Natural killer cell (primary cell): Measurements from ENCODE around the gene CADM1. TPM values are rescaled to one million over a fixed set of nuclear protein-coding genes. Genes with fewer than 3 reads are reported as not detected.

Experiments
- ATAC-seq, 3 donors: fragments of 150-1000 bp in 2 of 3; fragments of 200-7000 bp in 1 of 3; cut with Tn5 transposase; 1 replicate in 1 of 3; 2 replicates in 2 of 3; pipeline ENCODE4 v1.10.0; 2021; ENCODE audit warnings: mild to moderate bottlenecking in 2 of 3, moderate library complexity in 2 of 3
- DNase-seq, 2 donors: peaks; one replicate each; pipeline versions ENCODE4 v3.0.0 to v3.0.0-alpha.2; 2013 to 2021; ENCODE audit warnings: mixed read lengths in 1 of 2
- H3K27ac ChIP-seq: one replicate; pipeline ENCODE4 v1.5.1; 2013; ENCODE audit warnings: mild to moderate bottlenecking, low read length
- H3K27me3 ChIP-seq: one replicate; pipeline ENCODE4 v1.6.1; 2013; ENCODE audit warnings: low read length; ENCODE audit not compliant: control insufficient read depth, insufficient read depth
- H3K36me3 ChIP-seq: one replicate; pipeline ENCODE4 v1.6.1; 2013; ENCODE audit warnings: low read length; ENCODE audit not compliant: control insufficient read depth, insufficient read depth
- H3K4me1 ChIP-seq: one replicate; pipeline ENCODE4 v1.6.1; 2013; ENCODE audit warnings: low read length; ENCODE audit not compliant: control insufficient read depth, insufficient read depth
- H3K4me3 ChIP-seq: one replicate; pipeline ENCODE4 v1.5.1; 2013; ENCODE audit warnings: low read length
- H3K9me3 ChIP-seq: one replicate; pipeline ENCODE4 v1.6.1; 2013; ENCODE audit warnings: low read length; ENCODE audit not compliant: control insufficient read depth, insufficient read depth
- H3K27ac Mint-ChIP-seq, 2 donors: one replicate each; pipeline ENCODE4 v1.8.0; 2022; ENCODE audit warnings: mild to moderate bottlenecking in 2 of 2, mixed read lengths in 2 of 2, moderate library complexity in 1 of 2
- H3K27me3 Mint-ChIP-seq, 2 donors: one replicate each; pipeline ENCODE4 v1.8.0; 2022; ENCODE audit warnings: low read depth in 2 of 2, mixed read lengths in 2 of 2
- H3K36me3 Mint-ChIP-seq: one replicate; pipeline ENCODE4 v1.8.0; 2022; ENCODE audit warnings: mixed read lengths
- H3K4me1 Mint-ChIP-seq, 2 donors: one replicate each; pipeline ENCODE4 v1.8.0; 2022; ENCODE audit warnings: mixed read lengths in 2 of 2
- H3K4me3 Mint-ChIP-seq: one replicate; pipeline ENCODE4 v1.8.0; 2022; ENCODE audit warnings: mild to moderate bottlenecking, moderate library complexity, mixed read lengths
- H3K9me3 Mint-ChIP-seq, 2 donors: one replicate each; pipeline ENCODE4 v1.8.0; 2022; ENCODE audit warnings: mixed read lengths in 2 of 2
- CTCF ChIP-seq: fragments of 200-600 bp; IDR thresholded peaks from one replicate; pipeline ENCODE4 v1.8.0; 2022; ENCODE audit warnings: antibody characterized with exemption
- WGBS: methylation state at CpG from one replicate; pipeline ENCODE4 v1.1.7; 2013; ENCODE audit warnings: missing lambda C conversion rate; ENCODE audit not compliant: insufficient coverage; 5-methylcytosine and 5-hydroxymethylcytosine counted together
- intact Hi-C: fragments of 100-400 bp; cut with micrococcal nuclease; formaldehyde crosslinking; loops from one replicate; pipeline ENCODE4 v1.14.2; 2022
- total RNA-seq, 4 donors: library from RNA; stranded (reverse); fragments of 120-200 nt in 1 of 4; gene quantifications; one replicate each; pipeline versions ENCODE4 v1.2.3 to v1.2.4, GENCODE V29; 2013 to 2022

Gene CADM1
- total RNA-seq, 3 donors from 2014 or later (not counting 1 experiment from before 2014, with no cell fraction given), result 3.2 to 4.2 (median 3.9) TPM

DNA sequence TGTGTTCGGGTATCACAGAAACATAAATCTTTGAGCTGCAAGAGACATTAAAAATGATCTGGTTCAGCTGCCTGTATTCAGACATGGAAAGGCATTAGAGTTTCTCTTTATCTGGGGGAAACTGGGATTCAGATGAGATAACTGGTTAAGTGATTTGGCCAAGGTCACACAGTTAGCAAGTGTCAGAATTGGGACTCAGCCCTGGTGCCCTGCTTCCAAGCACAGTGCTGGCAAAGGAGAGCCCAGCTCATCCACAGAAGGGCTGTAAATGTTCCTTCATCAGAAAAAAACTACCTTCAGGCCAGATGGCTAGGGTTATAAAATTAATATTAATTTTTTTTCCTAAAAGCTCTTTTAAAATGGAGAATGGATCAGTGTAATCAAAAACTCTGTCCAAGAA is 20.4 kb upstream of the CADM1 start:
- WGBS, result 81% methylated on average over 1 of the region's 1 CpG
- H3K4me3 ChIP-seq, result no peak overlapping the region
- TF ChIP-seq CTCF, result no peak
- no peaks in the 10 kb centered on the region for H3K36me3 ChIP-seq
- Mint-ChIP-seq H3K4me3 (no peak overlapping the region), H3K36me3 (no peaks in the 10 kb centered on the region), H3K4me1 (no peaks in the 10 kb centered on the region), H3K27me3 (peaks cover 13% of the 10 kb centered on the region in 2 donors), H3K9me3 (peaks cover 0 to 2% of the 10 kb centered on the region in 2 donors), H3K27ac (no peak overlapping the region)
- no peak overlapping the region for H3K27ac ChIP-seq
- H3K4me1 ChIP-seq, result no peaks in the 10 kb centered on the region
- no peaks in the 10 kb centered on the region for H3K9me3 ChIP-seq
- no peaks in the 10 kb centered on the region for H3K27me3 ChIP-seq
- no peak for ATAC-seq
- intact Hi-C loops, result no loop called here
- DNase-seq, result no peak

DNA sequence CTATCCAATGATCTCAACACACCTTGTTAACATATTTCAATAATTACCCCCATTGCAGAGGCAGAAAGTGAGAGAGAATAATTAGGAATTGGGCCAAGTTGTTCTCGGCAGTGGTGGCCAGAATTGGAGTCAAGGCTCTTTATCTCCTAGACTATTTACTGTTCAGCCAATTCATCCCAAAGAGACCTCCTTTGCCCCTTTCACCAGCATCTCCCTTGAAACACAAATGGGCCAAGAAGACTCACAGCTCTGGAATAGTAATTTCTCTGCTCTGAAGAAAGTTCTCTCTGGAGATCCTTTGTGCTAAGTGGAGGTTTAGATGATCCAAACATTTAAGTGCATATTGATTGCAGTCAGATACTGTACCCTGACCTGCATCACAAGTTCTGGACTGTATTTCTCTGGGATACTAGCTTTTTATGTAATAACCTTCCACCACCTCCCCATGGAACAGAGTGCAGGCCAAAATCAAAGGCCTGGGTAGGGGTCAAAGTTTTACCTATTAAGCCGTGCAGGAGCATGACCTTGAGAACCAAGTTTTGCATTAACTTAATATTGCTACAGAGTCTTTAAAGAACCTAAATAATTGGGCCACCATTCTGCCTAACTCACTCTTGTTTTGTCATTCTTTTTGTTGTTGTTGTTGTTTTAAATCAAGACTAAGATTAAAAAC is 19.6 kb upstream of the CADM1 start:
- TF ChIP-seq CTCF, result no peak
- ATAC-seq (no peak), DNase-seq (no peak)
- no peak overlapping the region for H3K4me3 ChIP-seq
- H3K27me3 Mint-ChIP-seq, result peaks cover 13% of the 10 kb centered on the region in 2 donors
- no peaks in the 10 kb centered on the region for H3K4me1 ChIP-seq
- no peaks in the 10 kb centered on the region for H3K36me3 Mint-ChIP-seq
- H3K27ac Mint-ChIP-seq, result no peak overlapping the region
- WGBS, result 93% methylated on average over 2 of the region's 2 CpGs
- no peaks in the 10 kb centered on the region for H3K36me3 ChIP-seq
- H3K4me3 Mint-ChIP-seq, result no peak overlapping the region
- H3K27ac ChIP-seq, result no peak overlapping the region
- no peaks in the 10 kb centered on the region for H3K4me1 Mint-ChIP-seq
- no peaks in the 10 kb centered on the region for H3K9me3 ChIP-seq
- intact Hi-C loops, result no loop called here
- H3K27me3 ChIP-seq, result no peaks in the 10 kb centered on the region
- peaks cover 0 to 2% of the 10 kb centered on the region in 2 donors for H3K9me3 Mint-ChIP-seq

DNA sequence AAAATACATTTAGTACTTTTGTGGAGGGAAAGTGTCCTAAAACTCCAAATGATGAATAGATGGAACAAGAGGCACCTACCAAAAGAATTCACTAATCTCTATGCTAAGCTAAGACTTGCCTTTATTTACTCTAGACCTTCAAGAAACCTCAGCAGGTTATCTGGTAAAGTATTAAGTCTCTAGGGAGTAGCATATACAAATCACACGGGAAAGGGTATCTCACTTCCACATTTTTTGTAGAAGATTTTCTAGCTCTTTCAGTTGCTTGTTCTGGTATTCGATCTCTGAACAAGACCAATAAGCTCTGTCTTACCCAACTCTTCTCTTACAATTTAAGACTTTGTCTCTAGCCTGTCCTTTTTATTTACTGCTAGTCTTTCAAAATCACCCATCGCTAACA is 18.1 kb upstream of the CADM1 start:
- no peak for DNase-seq
- intact Hi-C loops, result no loop called here
- ATAC-seq, result no peak
- Histone ChIP-seq H3K36me3 (no peaks in the 10 kb centered on the region), H3K9me3 (no peaks in the 10 kb centered on the region), H3K27ac (no peak overlapping the region), H3K4me3 (no peak overlapping the region), H3K27me3 (no peaks in the 10 kb centered on the region), H3K4me1 (no peaks in the 10 kb centered on the region)
- no peak overlapping the region for H3K4me3 Mint-ChIP-seq
- 79% methylated on average over 3 of the region's 3 CpGs for WGBS
- H3K36me3 Mint-ChIP-seq, result no peaks in the 10 kb centered on the region
- peaks cover 0 to 2% of the 10 kb centered on the region in 2 donors for H3K9me3 Mint-ChIP-seq
- TF ChIP-seq CTCF, result no peak
- no peaks in the 10 kb centered on the region for H3K4me1 Mint-ChIP-seq
- H3K27me3 Mint-ChIP-seq, result peaks cover 13% of the 10 kb centered on the region in 2 donors
- no peak overlapping the region for H3K27ac Mint-ChIP-seq

- no peak overlapping the region for H3K27ac Mint-ChIP-seq
- 64% methylated on average over 3 of the region's 4 CpGs for WGBS
- TF ChIP-seq CTCF, result no peak
- no peak overlapping the region for H3K4me3 Mint-ChIP-seq
- H3K4me1 Mint-ChIP-seq, result no peaks in the 10 kb centered on the region
- peaks cover 12 to 13% of the 10 kb centered on the region in 2 donors for H3K27me3 Mint-ChIP-seq
- intact Hi-C loops, result no loop called here
- no peaks in the 10 kb centered on the region for H3K36me3 ChIP-seq
- H3K27ac ChIP-seq, result no peak overlapping the region
- ATAC-seq, result no peak
- peaks cover 0 to 2% of the 10 kb centered on the region in 2 donors for H3K9me3 Mint-ChIP-seq
- no peaks in the 10 kb centered on the region for H3K27me3 ChIP-seq
- H3K4me1 ChIP-seq, result no peaks in the 10 kb centered on the region
- H3K36me3 Mint-ChIP-seq, result no peaks in the 10 kb centered on the region
- DNase-seq, result no peak
- H3K4me3 ChIP-seq, result no peak overlapping the region
- H3K9me3 ChIP-seq, result no peaks in the 10 kb centered on the region
Measured at GRCh38 chr11:115521825-115522224, 17.6 kb upstream of the CADM1 start.
